ES-I3 (cell line): ENCODE measurements around the gene ZSCAN12.
A peak's percentile ranks its signal among the peaks of the same experiment; 100 is the strongest.
"Not testable (repeated sequence)": the region's sequence is repeated elsewhere in the genome, so short reads cannot be mapped to it uniquely, and the experiment has no call there.

ENCODE experiments used
- H3K36me3 ChIP-seq: 2 replicates; pipeline ENCODE4 v1.6.1; 2013; ENCODE audit warnings: mild to moderate bottlenecking, low read length, control low read depth, moderate library complexity; ENCODE audit not compliant: insufficient read depth
- H3K4me1 ChIP-seq: 2 replicates; pipeline ENCODE4 v1.6.1; 2013; ENCODE audit warnings: mild to moderate bottlenecking, control low read depth, low read length; ENCODE audit not compliant: insufficient read depth
- H3K9ac ChIP-seq: 2 replicates; pipeline ENCODE4 v1.6.1; 2013; ENCODE audit warnings: low read depth, mild to moderate bottlenecking, low read length, moderate library complexity
- H3K9me3 ChIP-seq: 2 replicates; pipeline ENCODE4 v1.6.1; 2013; ENCODE audit warnings: mild to moderate bottlenecking, low read length, moderate library complexity; ENCODE audit not compliant: control insufficient read depth, insufficient read depth

ZSCAN12 gene

GRCh38 chr6:28410767-28411166 lies 11.2 kb upstream of the ZSCAN12 start:
- H3K9me3 ChIP-seq, result no peaks in the 10 kb centered on the region
- H3K36me3 ChIP-seq, result no peaks in the 10 kb centered on the region
- no peaks in the 10 kb centered on the region for H3K4me1 ChIP-seq
- H3K9ac ChIP-seq, result no peak overlapping the region

DNA sequence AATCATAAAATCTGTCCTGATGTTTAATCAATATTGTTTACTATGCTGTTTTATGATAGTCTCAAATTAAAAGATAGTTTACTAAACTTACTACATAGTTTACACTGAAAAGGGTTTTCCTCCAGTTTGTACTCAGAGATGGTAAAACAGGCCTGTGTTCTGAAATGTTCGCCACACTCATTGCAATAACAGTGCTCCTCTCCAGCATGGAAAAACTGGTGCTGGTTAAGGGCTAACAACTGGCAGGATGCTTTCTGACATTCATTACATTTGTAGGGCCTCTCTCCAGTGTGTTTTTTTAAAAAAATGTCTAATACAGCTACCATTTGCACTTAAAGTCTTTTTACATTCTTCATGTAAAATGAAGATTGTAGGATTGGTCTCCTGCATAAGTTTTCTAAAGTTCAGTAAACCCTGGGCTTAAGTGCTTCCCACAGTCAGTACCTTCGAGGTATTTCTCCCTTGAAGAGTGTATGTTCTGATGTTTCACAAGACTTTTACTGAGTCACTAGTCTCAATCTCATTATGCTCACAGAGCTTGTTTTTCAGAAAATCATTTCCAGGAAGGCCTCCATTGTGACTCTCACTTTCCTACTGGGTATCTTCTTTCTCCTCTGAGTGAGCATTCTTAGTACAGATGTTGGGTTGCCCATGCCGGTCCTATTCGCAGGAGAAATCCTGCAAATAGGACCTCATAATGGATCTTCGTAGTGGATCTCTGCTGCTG lies 8.7 kb upstream of the ZSCAN12 start:
- H3K9ac ChIP-seq, result no peak overlapping the region
- H3K36me3 ChIP-seq, result no peaks in the 10 kb centered on the region
- H3K9me3 ChIP-seq, result no peaks in the 10 kb centered on the region
- no peaks in the 10 kb centered on the region for H3K4me1 ChIP-seq

DNA sequence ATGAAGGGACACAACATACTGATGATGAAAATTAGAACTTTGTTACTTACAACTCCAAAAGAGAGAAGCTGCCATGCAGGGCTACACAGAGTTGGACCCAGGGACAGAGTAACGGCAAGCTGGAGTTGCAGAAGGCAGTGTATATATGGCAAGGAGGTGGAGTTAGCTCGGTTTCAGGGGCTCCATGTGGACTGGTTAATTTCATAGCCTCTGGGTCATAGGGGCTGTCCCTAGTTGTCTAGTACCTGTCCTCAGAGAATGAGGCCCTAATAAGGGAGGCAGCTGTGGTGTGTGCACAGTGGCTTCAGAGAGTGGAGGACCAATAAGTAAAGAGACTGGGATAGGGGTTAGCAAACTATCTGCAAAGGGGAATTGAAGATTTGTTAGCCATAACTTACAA lies 7.9 kb upstream of the ZSCAN12 start:
- Histone ChIP-seq H3K4me1 (no peaks in the 10 kb centered on the region), H3K9me3 (no peaks in the 10 kb centered on the region)

DNA sequence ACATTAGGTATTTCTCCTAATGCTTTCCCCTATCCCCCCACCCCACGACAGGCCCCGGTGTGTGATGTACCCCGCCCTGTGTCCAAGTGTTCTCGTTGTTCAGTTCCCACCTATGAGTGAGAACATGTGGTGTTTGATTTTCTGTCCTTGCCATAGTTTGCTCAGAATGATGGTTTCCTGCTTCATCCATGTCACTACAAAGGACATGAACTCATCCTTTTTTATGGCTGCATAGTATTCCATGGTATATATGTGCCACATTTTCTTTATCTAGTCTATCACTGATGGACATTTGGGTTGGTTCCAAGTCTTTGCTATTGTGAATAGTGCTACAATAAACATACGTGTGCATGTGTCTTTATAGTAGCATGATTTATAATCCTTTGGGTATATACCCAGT lies 4.4 kb upstream of the ZSCAN12 start:
- not testable (repeated sequence) for H3K4me1 ChIP-seq, H3K36me3 ChIP-seq, H3K9ac ChIP-seq, H3K9me3 ChIP-seq

More for the DNA sequence above, 7.9 kb upstream of the ZSCAN12 start:
- no peak overlapping the region for H3K9ac ChIP-seq
- H3K36me3 ChIP-seq, result no peaks in the 10 kb centered on the region

DNA sequence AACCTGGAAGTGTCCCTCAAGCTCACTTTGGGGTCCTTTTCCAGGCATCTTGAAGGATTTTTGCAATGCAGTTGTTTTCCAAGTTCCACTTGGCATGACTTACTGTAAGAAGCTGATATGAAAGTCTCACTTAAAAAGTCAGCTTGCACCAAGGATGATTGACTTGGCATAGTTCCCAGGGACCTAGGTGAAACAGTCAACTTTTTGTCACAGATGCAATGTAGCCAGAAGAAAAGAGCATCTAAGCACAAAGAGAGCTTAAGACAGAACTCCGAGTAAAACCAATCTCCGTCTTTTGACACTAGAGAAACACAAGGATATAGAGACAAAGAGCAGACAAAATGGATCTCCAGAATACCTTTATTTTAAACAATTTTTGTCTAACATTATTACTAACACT lies 2.6 kb upstream of the ZSCAN12 start:
- Histone ChIP-seq H3K9ac (no peak overlapping the region), H3K36me3 (no peaks in the 10 kb centered on the region; the same call in 1 of the 2 replicates), H3K9me3 (no peaks in the 10 kb centered on the region), H3K4me1 (no peaks in the 10 kb centered on the region)

GRCh38 chr6:28401172-28401571 lies 1.6 kb upstream of the ZSCAN12 start:
- H3K9ac ChIP-seq, result no peak overlapping the region
- H3K9me3 ChIP-seq, result no peaks in the 10 kb centered on the region
- no peaks in the 10 kb centered on the region for H3K4me1 ChIP-seq
- no peaks in the 10 kb centered on the region; the same call in 1 of the 2 replicates for H3K36me3 ChIP-seq

- Histone ChIP-seq H3K9me3 (no peaks in the 10 kb centered on the region), H3K36me3 (no peaks in the 10 kb centered on the region; the same call in 1 of the 2 replicates), H3K4me1 (no peaks in the 10 kb centered on the region), H3K9ac (peak overlapping the region; percentile 87)
Observed at GRCh38 chr6:28400122-28400451, 540 bp upstream of the ZSCAN12 start.

- no peak overlapping the region for H3K9ac ChIP-seq
- no peaks in the 10 kb centered on the region for H3K4me1 ChIP-seq
- H3K36me3 ChIP-seq, result peaks cover 18% of the 10 kb centered on the region
- no peaks in the 10 kb centered on the region for H3K9me3 ChIP-seq
Observed at GRCh38 chr6:28395918-28396317, 3.6 kb downstream of the ZSCAN12 start.

GRCh38 chr6:28393912-28394662 lies 5.5 kb downstream of the ZSCAN12 start:
- Histone ChIP-seq H3K4me1 (no peaks in the 10 kb centered on the region), H3K36me3 (peaks cover 30% of the 10 kb centered on the region), H3K9ac (no peak overlapping the region), H3K9me3 (no peaks in the 10 kb centered on the region)

GRCh38 chr6:28390688-28391087 lies 8.9 kb downstream of the ZSCAN12 start:
- H3K4me1 ChIP-seq, result no peaks in the 10 kb centered on the region
- no peaks in the 10 kb centered on the region for H3K9me3 ChIP-seq
- peaks cover 33% of the 10 kb centered on the region for H3K36me3 ChIP-seq
- no peak overlapping the region for H3K9ac ChIP-seq

DNA sequence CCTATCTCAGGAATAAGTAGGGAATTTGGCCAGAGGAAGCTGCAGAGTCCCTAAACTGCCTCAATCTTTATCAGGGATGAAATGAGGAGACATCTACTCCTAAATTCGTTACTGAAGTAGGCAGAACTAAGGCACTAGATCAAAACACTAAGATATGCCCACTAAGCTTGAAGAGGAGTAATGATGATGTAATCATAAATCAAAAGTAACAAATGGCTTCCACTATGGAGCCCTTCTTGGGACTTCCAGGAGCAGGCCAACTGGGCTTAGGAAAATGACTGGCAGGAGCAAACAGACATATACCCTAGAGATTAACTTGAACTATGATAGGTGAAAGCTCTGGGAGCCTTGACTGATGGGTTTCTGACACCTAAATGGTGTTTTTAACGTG lies 15.4 kb downstream of the ZSCAN12 start:
- Histone ChIP-seq H3K9ac (0 out of 2 replicates have a peak overlapping the region, but pooled peaks have one; percentile 60), H3K36me3 (peaks cover 20% of the 10 kb centered on the region), H3K9me3 (no peaks in the 10 kb centered on the region), H3K4me1 (no peaks in the 10 kb centered on the region)

GRCh38 chr6:28383235-28384142 lies 16.1 kb downstream of the ZSCAN12 start:
- Histone ChIP-seq H3K9me3 (peaks cover 3% of the 10 kb centered on the region; the same call in 1 of the 2 replicates), H3K36me3 (peaks cover 17% of the 10 kb centered on the region), H3K4me1 (no peaks in the 10 kb centered on the region), H3K9ac (peak overlapping the region; percentile 60)

GRCh38 chr6:28380381-28380780 lies 19.2 kb downstream of the ZSCAN12 start:
- H3K9me3 ChIP-seq, result peaks cover 3% of the 10 kb centered on the region; the same call in 1 of the 2 replicates
- no peaks in the 10 kb centered on the region for H3K4me1 ChIP-seq
- H3K36me3 ChIP-seq, result peaks cover 17% of the 10 kb centered on the region
- H3K9ac ChIP-seq, result no peak overlapping the region

DNA sequence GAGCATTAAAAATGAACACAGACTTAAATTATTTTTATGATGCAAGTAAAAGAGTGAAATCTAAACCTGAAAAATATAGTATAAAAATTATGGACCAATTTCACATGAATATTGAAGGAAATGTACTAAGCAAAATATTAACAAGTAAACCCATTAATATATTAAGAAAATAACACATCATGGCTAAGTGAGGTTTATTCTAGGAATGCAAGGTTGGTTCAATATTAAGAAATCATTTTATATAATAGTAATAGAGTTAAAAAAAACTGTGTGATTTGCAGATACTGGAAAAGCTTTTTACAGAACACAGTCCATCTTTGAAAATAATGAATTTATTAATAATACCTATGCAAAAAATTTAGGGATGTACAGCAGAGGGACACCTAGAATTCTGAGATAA lies 20.9 kb downstream of the ZSCAN12 start:
- no peak overlapping the region for H3K9ac ChIP-seq
- H3K9me3 ChIP-seq, result peaks cover 3% of the 10 kb centered on the region; the same call in 1 of the 2 replicates
- no peaks in the 10 kb centered on the region for H3K4me1 ChIP-seq
- H3K36me3 ChIP-seq, result peaks cover 17% of the 10 kb centered on the region
